Peyer's patch (tissue), 4 donors: ENCODE data around the gene BMAL2. TPM values are rescaled to one million over a fixed set of nuclear protein-coding genes. Genes with fewer than 3 reads are reported as not detected.

ENCODE experiments used
- DNase-seq, 3 donors: peaks; one replicate each; pipeline ENCODE4 v3.0.0-alpha.2; 2017 to 2019
- H3K27ac ChIP-seq, 4 donors: fragments of 200-600 bp; sonication (generic); one replicate each; pipeline ENCODE4 v1.5.1; 2016 to 2019
- H3K27me3 ChIP-seq, 2 donors: fragments of 200-600 bp; sonication (generic); one replicate each; pipeline ENCODE4 v1.5.1; 2019
- H3K36me3 ChIP-seq, 3 donors: fragments of 200-600 bp; sonication (generic); one replicate each; pipeline ENCODE4 v1.5.1; 2016 to 2019
- H3K4me1 ChIP-seq, 4 donors: fragments of 200-600 bp; sonication (generic); one replicate each; pipeline ENCODE4 v1.5.1; 2016 to 2019
- H3K4me3 ChIP-seq, 4 donors: fragments of 200-600 bp; sonication (generic); 1 replicate in 3 of 4; 2 replicates in 1 of 4; pipeline ENCODE4 v1.5.1; 2016 to 2019; ENCODE audit warnings: mild to moderate bottlenecking in 1 of 4
- H3K9me3 ChIP-seq, 4 donors: fragments of 200-600 bp; sonication (generic); one replicate each; pipeline ENCODE4 v1.5.1; 2016 to 2019; ENCODE audit warnings: mild to moderate bottlenecking in 1 of 4
- CTCF ChIP-seq, 6 experiments: fragments of 450-650 bp in 4 of 6; fragments of 200-600 bp in 2 of 6; sonication (generic) in 1 of 6; IDR thresholded peaks; one replicate each; pipeline ENCODE4 v1.5.1; 2017 to 2019; ENCODE audit warnings: antibody characterized with exemption in 6 of 6, mild to moderate bottlenecking in 3 of 6, moderate library complexity in 1 of 6
- POLR2A ChIP-seq, 2 donors: fragments of 450-650 bp; IDR thresholded peaks; one replicate each; pipeline ENCODE4 v1.5.1; 2017; ENCODE audit warnings: antibody characterized with exemption in 2 of 2, mild to moderate bottlenecking in 2 of 2, moderate library complexity in 2 of 2
- total RNA-seq, 4 donors: library from RNA; depleted of rRNA; stranded (reverse); fragments of >200 nt; gene quantifications; one replicate each; pipeline ENCODE4 v1.1.0, GENCODE V29; 2016

BMAL2 gene
- total RNA-seq, 4 donors from 2014 or later = 3.5 to 14.0 (median 4.6) TPM

DNA sequence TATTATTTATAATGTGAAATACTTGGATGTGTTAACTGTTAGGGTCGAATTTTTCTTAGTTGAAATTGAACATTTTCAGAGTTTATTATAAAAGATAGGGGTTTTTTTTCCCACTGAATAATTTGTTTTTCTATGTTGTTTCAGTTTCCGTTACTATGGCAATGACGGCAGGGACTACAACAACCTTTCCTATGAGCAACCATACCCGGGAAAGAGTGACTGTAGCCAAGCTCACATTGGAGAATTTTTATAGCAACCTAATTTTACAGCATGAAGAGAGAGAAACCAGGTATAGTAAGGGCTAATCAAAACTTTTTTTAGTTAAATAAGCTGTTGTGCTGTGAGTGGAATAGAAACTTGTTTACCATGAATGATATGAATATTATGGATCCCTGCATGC is 35.1 kb upstream of the BMAL2 start:
- Histone ChIP-seq H3K9me3 (no peaks in the 10 kb centered on the region), H3K4me1 (peaks cover 0 to 9% (median 0%) of the 10 kb centered on the region in 4 donors), H3K27me3 (no peaks in the 10 kb centered on the region), H3K36me3 (peaks cover 0 to 18% (median 0%) of the 10 kb centered on the region in 3 donors), H3K4me3 (no peak overlapping the region), H3K27ac (no peak overlapping the region)
- no peak for DNase-seq
- no peak for TF ChIP-seq POLR2A (IDR thresholded peaks at IDR 0.05)
- no peak for TF ChIP-seq CTCF (IDR thresholded peaks at IDR 0.05)

- Histone ChIP-seq H3K4me1 (peaks cover 0 to 7% (median 0%) of the 10 kb centered on the region in 4 donors), H3K27me3 (no peaks in the 10 kb centered on the region), H3K27ac (no peak overlapping the region), H3K4me3 (no peak overlapping the region), H3K9me3 (no peaks in the 10 kb centered on the region), H3K36me3 (peaks cover 0 to 18% (median 0%) of the 10 kb centered on the region in 3 donors)
- TF ChIP-seq CTCF (IDR thresholded peaks at IDR 0.05) = no peak
- TF ChIP-seq POLR2A (IDR thresholded peaks at IDR 0.05) = no peak
- DNase-seq = no peak
Measured at GRCh38 chr12:27299102-27299501, 33.5 kb upstream of the BMAL2 start.

DNA sequence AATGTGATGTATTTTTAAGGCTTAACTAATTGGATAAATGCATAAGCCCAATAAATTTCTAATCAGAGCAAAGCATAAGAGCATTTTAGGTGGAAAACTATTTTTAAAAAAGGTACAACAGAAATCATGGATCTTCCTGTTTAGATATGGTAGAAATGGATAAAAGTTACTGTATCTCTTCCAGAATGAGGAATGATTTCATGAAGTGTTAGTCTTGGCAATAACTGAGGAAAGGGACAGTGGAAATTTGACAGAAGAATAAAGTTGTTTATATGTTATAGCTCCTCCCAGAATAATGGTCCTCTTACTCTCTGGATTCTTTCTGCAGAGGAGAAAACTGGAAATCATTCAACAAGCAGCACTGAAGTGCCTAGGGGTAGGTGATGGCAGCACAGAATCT is 32.4 kb upstream of the BMAL2 start:
- peaks cover 0 to 12% (median 0%) of the 10 kb centered on the region in 4 donors for H3K4me1 ChIP-seq
- H3K27ac ChIP-seq = no peak overlapping the region
- no peak for DNase-seq
- no peaks in the 10 kb centered on the region for H3K9me3 ChIP-seq
- TF ChIP-seq POLR2A (IDR thresholded peaks at IDR 0.05) = no peak
- H3K4me3 ChIP-seq = no peak overlapping the region
- peaks cover 0 to 18% (median 0%) of the 10 kb centered on the region in 3 donors for H3K36me3 ChIP-seq
- H3K27me3 ChIP-seq = no peaks in the 10 kb centered on the region

DNA sequence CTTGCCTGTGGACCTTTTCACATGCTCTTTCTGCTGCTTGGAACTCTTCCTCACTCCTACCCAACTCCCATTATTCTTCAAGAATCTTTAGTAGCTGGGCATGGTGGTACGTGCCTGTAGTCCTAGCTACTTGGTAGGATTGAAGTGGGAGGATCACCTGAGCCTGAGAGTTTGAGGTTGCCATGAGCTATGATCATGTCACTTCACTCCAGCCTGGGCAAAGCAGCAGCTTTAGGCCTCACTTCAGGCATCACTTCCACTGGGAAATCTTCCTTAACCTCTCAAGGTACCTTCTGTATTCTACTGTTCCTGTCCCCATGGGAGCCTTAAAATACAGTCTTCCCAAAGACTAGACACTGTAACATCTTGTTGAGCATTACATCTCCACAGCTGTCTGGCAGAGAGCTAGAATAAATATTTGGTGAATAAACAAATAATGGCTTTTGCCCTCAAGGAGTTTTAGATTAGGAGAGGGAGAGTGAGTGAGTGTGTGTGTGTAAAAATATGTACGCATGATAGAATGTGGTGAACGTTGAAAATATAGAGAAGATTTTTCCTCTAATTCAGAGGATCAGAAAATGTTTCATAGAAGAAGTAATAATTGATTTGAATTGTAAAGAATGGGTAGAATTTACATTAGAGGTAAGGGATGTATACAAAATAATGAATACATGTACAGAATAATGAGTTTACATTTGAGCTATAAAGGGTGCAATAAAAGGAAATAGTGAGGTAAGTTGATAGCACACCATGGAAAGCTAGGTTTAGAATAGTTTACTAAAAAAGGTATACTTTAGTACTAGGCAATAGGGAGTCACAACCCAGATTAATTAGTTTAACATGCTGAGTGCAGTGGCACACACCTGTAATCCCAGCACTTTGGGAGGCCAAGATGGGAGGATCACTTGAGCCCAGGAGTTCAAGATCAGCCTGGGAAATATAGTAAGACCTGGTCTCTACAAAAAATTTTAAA is 29.2 kb upstream of the BMAL2 start:
- H3K27me3 ChIP-seq = no peaks in the 10 kb centered on the region
- H3K36me3 ChIP-seq = peaks cover 0 to 13% (median 0%) of the 10 kb centered on the region in 3 donors
- no peak for DNase-seq
- no peak overlapping the region for H3K4me3 ChIP-seq
- peaks cover 0 to 14% (median 0%) of the 10 kb centered on the region in 4 donors for H3K4me1 ChIP-seq
- H3K9me3 ChIP-seq = no peaks in the 10 kb centered on the region
- no peak overlapping the region for H3K27ac ChIP-seq
- TF ChIP-seq CTCF (IDR thresholded peaks at IDR 0.05) = no peak
- no peak for TF ChIP-seq POLR2A (IDR thresholded peaks at IDR 0.05)

GRCh38 chr12:27304856-27305255 is 27.8 kb upstream of the BMAL2 start:
- Histone ChIP-seq H3K36me3 (peaks cover 0 to 15% (median 0%) of the 10 kb centered on the region in 3 donors), H3K4me1 (peaks cover 0 to 14% (median 0%) of the 10 kb centered on the region in 4 donors), H3K27ac (no peak overlapping the region), H3K27me3 (no peaks in the 10 kb centered on the region), H3K4me3 (no peak overlapping the region), H3K9me3 (no peaks in the 10 kb centered on the region)
- TF ChIP-seq POLR2A (IDR thresholded peaks at IDR 0.05) = no peak
- TF ChIP-seq CTCF (IDR thresholded peaks at IDR 0.05) = no peak
- DNase-seq = no peak
